Forelimb muscle (tissue), 1 donor: ENCODE results near the gene CYYR1. TPM values are rescaled to one million over a fixed set of nuclear protein-coding genes. Genes with fewer than 3 reads are reported as not detected.
"Not testable (repeated sequence)": the region's sequence is repeated elsewhere in the genome, so short reads cannot be mapped to it uniquely, and the experiment has no call there.

Source experiments
- DNase-seq: peaks from one replicate; pipeline ENCODE4 v3.0.0-alpha.2; 2013; ENCODE audit warnings: low read depth
- polyA plus RNA-seq: library from polyadenylated mRNA; unstranded; fragments of 120-200 nt; gene quantifications from one replicate; pipeline ENCODE4 v1.2.1, GENCODE V29; 2013; ENCODE audit not compliant: insufficient read length

CYYR1 gene
- polyA plus RNA-seq, 1 donor, result 12.0 TPM

GRCh38 chr21:26490771-26491170 lies 82.3 kb downstream of the CYYR1 start:
- no peak for DNase-seq

GRCh38 chr21:26489781-26490180 lies 83.3 kb downstream of the CYYR1 start:
- no peak for DNase-seq

DNA sequence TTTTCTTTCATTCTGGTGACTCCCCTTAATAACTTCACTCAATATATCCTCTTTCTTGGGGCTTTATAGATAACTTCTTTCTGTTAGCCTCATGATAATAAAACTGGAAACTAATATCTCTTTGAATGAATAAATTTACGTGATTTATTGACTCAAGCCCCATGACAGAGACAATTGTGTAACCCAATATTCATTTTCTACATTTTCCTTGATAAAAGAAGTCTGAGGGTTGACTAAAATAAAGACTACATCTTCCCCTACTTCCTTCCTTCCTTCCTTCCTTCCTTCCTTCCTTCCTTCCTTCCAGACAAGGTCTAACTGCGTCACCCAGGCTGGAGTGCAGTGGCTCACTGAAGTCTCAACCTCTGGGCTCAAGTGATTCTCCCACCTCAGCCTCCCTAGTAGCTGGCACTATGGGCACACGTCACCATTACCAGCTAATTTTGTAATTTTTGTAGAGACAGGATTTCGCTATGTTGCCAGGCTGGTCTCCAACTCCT lies 85.1 kb downstream of the CYYR1 start:
- no peak for DNase-seq

GRCh38 chr21:26473471-26473870 lies 99.6 kb downstream of the CYYR1 start:
- DNase-seq, result no peak

GRCh38 chr21:26471099-26471471 lies 102.0 kb downstream of the CYYR1 start:
- DNase-seq, result peak; percentile 29

DNA sequence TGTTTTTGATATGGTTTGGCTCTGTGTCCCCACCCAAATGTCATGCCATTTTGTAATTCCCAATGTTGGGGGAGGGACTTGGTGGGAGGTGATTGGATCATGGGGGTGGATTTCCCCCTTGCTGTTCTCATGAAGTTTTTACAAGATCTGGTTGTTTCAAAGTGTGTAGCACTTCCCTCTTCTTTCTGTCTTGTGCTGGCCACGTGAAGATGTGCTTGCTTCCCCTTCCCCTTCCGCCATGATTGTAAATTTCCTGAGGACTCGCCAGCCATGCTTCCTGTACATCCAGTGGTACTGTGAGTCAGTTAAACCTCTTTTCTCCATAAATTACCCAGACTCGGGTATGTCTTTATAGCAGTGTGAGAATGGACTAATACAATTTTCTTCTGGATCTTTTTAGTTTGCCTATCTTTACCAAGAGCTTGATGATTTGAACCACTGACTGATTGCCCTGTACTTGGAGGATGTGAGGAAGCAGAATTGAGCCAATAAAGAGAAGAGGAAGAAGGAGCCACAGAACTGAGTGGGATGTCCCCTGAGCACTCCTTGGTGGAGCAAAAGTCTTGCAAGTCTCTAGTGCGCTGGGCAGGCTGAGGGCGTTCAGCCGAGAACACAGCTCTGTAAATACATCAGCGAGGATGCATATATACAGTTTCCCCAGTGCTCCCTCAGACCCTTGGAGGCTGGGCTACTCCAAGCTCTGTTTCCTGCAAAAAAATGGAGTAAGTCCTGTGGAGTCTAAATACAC lies 102.6 kb downstream of the CYYR1 start:
- no peak for DNase-seq

DNA sequence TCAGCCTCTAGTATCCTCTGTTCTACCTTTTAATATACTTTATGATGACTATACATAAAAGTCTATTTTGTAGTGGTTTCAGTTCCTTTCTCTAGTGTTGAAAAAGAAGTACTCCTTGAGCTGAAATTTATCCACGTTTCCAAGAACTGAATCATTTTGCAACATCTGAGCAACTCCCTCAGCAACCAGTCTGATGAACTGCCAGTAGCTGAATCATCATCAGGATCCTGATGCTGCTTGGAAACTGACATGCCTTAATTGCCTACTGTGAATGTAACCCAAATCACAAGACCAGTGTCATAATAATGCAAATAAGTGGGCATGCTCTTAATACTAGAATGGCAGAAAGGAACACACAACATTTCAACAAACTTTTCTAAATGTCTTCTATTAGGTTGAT lies 103.3 kb downstream of the CYYR1 start:
- DNase-seq, result peak; percentile 61

DNA sequence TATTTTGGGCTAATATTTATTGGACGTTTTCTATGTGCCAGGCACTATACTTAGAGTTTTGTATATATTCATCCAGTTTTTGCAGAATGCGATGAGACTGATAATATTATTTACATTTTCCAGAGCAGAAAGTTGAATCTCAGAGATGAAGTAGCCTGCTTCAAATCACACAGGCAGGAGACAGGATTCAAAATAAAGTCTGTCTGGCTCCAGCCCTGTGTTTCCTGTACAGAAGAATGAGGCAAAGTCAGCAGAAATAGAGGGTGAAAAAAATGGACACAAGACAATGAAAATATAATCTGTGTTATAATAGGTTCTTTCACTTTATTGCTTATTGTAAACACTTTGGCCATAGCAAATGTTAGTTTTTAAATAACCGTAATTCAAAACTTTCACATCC lies 107.2 kb downstream of the CYYR1 start:
- no peak for DNase-seq

DNA sequence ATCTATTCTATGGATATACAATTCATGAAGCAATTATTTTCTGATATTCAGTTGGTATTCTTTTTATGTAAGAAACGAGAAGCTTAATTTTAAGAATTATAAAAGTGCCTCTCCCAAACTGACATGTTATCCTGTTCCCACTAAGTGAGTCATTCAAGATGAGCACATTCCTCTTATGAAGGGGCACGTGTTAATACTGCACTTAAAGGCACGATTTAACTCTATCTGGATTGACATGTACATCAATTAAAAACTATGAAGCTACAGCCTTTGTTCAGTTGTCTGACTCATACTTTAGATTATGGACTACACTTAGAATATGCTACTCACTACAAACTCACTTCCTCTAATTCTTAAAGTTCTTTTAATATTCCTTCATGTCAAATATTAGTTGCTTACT lies 111.6 kb downstream of the CYYR1 start:
- DNase-seq, result no peak

GRCh38 chr21:26460621-26461020 lies 112.5 kb downstream of the CYYR1 start:
- no peak for DNase-seq

DNA sequence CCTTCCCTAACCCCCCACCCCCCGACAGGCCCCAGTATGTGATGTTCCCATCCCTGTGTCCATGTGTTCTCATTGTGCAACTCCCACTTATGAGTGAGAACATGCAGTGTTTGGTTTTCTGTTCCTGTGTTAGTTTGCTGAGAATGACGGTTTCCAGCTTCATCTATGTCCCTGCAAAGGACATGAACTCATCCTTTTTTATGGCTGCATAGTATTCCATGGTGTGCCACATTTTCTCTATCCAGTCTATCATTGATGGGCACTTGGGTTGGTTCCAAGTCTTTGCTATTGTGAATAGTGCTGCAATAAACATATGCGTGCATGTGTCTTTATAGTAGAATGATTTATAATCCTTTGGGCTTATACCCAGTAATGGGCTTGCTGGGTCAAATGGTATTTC lies 114.2 kb downstream of the CYYR1 start:
- DNase-seq, result not testable (repeated sequence)

DNA sequence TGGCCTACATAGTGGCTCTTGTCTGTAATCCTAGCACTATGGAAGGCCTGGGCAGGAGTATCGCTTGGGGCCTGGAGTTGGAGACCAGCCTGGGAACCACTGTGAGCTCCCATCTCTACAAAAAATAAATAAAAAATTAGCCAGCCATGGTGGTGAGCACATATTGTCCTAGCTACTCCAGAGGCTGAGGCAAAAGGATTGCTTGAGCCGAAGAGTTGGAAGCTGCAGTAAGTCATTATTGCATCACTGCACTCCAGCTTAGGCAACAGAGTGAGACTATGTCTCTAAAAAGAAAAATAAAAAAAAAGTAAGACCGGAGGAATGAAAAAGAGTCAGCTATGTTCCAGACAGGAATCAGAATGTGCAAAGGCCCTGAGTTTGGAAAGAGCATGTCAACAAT lies 115.3 kb downstream of the CYYR1 start:
- no peak for DNase-seq

GRCh38 chr21:26453267-26453666 lies 119.8 kb downstream of the CYYR1 start:
- no peak for DNase-seq

GRCh38 chr21:26451081-26451740 lies 121.9 kb downstream of the CYYR1 start:
- DNase-seq, result no peak

DNA sequence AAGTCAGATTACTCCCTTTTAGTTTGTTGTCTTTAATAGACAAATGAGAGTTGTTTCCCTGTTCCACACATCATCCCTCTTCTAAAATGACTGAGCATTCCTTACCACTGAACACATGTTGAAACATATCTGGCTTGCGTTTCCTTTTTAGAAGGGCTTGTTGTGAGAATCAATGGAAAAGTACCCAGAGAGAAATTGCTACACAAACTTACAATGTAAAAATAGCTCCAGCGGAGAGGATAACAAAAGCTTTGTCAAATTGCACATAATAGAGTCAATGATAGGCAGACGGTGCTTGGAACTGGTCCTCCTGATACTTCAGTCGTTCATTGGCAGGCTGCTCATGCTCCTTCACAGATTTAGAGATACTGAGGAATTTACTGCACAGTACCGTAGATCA lies 123.9 kb downstream of the CYYR1 start:
- peak; percentile 41 for DNase-seq

- DNase-seq, result no peak
Observed at GRCh38 chr21:26448751-26449150, 124.3 kb downstream of the CYYR1 start.

DNA sequence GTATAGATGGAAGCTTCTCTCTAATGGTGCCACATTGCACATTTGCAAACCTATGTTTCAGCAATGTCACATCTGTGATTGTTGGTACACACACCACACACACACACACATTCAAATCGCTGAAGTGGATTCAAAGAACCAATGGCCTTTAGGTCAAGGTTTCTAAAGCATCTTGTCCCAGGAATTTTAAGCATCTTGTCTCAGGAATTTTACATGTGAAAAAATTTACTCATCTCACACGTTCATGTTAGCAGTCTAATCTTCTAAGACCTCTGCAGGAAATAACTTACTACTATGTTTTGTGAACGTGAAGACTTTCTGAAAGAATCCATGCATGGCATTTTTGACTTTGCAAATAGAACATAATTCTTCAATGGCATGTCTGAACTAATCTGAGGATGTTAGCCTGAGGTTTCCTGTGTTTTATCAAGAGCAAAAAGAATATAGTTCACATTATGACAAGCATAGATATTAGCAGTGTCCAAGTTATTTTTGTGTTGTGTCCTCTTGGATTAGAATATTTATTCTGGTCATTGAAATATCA lies 125.1 kb downstream of the CYYR1 start:
- no peak for DNase-seq

- DNase-seq, result no peak
Observed at GRCh38 chr21:26445440-26445839, 127.6 kb downstream of the CYYR1 start.

- no peak for DNase-seq
Observed at GRCh38 chr21:26444646-26445045, 128.4 kb downstream of the CYYR1 start.

GRCh38 chr21:26443867-26444266 lies 129.2 kb downstream of the CYYR1 start:
- DNase-seq, result no peak

- no peak for DNase-seq
Observed at GRCh38 chr21:26443291-26443690, 129.8 kb downstream of the CYYR1 start.

DNA sequence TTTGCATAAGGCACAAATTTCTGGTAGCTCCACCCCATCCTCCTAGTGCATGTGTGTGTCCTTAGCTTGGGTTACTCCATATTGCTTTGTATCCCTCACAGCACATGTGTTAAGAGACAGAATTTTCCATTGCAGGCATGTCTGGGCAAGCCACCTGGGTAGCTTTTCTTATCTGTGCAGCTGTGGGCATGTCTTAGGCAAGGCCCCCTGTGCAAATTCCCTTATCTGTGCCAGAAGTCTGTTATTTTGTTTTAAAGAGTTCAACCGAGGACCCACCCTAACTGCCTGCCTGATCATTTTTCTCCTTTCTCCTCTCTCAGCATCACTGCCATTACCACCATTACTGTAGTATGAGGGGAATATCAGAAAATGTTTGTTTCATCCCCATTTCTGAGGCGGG lies 131.9 kb downstream of the CYYR1 start:
- DNase-seq, result no peak

DNA sequence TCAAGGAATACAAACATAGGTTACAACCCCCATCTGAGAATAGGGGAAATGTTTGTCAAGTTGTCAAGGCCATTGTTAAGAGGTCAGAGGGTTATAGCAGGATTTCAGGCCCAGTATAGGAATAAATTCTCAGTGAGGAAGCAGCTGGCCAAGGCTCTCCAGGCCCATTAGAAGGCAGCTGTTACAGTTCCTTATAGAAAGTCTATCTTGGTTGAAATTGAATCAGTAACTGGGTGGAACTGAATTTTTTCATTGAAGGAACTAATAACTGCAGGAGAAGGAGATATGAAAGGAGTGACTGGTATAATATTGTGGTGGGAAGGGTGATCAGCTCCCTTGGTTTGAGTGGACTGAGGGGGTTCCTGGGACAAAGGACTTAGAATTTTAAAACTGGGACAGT lies 134.1 kb downstream of the CYYR1 start:
- no peak for DNase-seq
